HG03060 (cell line): ENCODE data around the gene TMEM132E.

Experiments used
- ATAC-seq: cut with Tn5 transposase; IDR thresholded peaks from one replicate; pipeline ENCODE4 v1.9.1; 2021; ENCODE audit warnings: low read depth, moderate number of reproducible peaks; ENCODE audit not compliant: unreplicated experiment

The TMEM132E gene

DNA sequence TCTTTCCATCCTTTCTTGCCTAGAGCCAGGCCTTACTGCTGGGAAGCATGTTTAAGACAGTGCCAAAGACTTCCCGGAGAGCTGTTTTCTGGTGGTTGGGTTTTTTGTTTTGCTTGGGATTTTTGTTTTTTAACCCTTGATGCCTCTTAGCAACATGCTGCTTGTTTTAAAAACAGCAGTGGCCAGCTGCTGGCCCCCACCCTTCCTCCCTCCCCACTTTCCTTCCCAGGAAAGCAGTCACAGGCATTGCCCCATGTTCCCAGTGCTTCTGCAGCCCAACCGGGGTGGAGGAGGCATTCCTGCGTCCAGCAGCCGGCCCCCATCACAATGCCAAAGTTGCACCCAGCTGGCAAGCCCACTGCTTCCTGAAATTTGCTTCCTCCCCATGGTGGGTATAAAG, 12.6 kb downstream of the TMEM132E start:
- ATAC-seq, result no peak

DNA sequence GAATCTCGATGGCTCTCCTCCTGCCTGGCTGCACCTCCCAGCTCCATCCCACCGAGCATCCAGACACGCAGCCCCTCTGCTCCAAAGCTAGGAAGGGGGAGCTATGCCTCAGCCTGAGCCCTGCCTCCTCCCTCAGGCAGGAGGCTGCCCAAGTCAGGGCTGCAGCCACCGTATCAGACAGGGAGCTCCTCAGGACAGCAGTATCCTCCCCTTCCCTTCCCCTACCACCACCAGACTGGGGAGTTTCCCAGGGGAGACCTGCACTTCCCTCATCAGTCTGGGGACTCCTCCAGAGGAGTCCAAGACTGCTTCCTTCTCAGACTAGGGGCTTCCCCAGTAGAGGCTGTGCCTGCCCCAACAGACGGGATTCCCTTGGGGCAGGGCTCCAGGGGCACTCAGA, 17.5 kb downstream of the TMEM132E start:
- ATAC-seq, result no peak

DNA sequence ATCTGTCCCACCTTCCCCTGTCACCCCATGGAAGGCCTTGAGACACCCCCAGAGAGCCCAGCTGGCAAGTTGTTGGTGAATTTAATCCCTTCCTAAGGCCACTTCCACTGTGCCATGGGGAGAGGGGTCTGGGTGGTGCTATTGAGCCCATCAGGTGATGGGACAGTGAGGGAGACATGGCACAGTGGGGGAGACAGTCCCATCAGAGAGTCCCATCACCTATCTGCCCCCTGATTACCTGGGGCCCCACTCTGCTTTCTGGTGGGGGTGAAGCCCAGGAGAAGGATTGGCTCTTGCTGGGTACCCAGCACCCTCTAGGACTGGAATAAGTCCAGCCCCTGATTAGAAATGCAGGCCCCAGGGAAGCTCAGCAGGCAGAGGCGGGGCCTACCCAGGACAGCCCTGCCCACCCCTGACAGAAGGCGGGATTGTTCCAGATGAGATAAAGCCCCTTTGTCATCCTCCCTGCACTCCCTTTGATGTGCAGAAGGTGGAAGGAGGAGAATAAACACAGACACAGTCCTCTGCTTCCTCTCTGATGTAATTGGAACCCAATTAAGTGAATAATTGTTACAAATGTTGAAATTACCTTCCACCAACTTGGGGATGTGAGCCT, 18.9 kb downstream of the TMEM132E start:
- no peak for ATAC-seq

DNA sequence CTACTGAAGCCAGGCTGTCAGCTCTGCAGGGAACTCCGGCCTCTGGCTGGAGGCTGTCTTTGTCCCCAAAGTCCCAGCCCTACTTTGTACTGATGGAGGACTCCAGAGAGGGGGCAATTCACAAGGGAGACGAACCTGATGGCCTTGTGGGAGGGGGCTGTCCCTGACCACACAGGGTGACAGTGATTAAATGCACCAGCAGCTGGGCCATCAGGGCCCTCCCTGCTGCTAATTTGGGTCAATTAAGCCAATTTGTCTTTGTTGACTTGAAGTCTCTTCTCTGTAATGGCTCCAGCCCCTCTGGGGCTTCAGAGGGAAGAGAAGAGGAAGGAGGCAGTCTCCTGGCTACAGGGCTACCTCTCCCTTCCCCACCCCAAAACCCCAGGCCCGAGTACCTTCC, 22.0 kb downstream of the TMEM132E start:
- ATAC-seq, result no peak

DNA sequence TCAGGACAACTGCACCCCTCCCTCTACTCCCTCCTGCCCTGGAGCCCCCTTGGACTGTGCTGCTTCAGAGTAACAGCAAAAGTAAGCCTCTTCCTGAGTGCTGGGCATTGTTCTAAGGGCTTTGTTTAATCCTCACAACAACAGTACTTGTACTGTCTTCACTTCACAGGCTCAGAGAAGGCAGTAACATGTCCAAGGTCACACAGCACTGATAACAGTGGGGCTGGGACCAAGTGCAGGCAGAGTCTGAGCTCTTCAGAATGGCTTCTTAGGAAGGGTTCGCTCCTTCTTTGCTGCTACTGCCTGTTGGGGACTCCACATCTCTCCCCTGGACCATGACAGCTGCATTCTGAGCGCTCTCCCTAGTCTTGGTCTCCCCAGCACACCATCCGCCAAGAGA, 24.6 kb downstream of the TMEM132E start:
- ATAC-seq, result no peak

DNA sequence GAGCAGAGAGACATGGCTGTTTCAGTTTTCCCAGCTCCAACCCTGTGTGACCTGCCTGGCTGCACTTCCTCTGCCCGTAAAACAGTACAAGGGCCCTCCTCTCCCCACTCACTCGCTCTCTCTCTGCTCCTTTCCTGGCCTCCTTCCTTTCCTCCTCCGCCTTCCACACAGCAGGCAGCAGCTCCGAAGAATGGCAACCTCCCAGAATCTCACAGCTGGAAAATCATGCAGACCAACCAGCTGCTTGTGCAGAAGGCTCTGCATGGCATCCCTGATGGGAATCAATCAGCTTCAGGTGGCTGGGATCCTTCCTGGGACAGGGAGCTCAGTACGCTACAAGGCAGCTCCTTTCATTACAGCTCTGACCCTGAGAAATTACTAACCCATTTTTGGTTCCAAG, 27.4 kb downstream of the TMEM132E start:
- ATAC-seq, result no peak

DNA sequence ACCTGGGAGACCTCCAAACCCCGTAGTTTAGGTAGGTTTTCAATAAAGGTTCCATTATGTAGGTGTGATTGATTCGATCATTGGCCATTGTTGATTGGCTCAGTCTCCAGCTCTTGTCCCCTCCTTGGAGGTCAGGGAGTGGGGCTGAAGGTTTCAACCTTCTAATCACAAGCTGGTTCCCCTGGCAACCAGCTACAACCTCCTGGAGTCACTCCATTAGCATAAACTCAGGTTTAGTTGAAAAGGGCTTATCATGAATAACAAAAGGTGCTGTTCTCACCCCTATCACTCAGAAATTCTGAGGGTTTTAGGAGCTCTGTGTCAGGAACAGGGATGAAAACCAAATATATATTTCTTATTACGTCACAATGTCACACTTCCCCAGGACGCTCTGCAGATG, 28.5 kb downstream of the TMEM132E start:
- no peak for ATAC-seq

DNA sequence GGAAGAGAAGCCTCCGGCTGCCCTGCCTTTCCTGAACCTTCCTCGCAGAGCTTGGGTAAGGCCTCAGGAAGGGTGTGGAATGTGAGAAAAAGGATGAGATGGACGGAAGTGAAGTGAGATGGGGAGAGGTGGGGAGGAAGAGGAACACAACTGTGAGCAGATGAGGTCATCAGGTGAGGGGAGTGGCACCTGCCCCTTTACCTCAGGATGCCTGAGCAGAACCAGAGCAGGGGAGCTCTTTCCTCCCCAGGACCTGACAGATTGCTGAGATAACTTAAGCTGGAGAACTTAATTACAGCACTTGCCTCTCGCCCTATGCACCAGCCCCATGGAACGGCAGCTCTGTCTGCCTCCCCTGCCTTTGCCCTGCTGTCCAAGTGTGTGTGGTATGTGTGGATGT, 29.8 kb downstream of the TMEM132E start:
- ATAC-seq, result no peak

DNA sequence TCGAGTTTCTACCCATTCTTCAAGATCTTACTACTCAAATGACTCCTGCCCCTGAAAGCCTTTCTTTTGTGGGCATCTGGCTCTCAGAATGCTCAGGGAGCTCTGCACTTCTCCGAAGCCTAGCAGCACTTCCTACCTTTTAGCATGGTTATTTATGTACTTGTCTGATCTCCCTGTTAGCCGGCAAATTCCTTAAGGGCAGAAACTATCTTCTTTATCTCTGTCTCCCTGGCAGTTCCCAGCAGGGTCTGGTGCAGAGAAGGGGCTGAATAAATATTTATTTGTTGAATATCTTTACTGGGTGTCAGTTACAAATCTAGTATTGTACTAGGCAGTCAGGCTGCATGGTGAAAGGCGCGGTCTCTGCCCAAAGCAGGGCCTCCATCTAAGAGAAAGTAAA, 30.7 kb downstream of the TMEM132E start:
- ATAC-seq, result no peak

DNA sequence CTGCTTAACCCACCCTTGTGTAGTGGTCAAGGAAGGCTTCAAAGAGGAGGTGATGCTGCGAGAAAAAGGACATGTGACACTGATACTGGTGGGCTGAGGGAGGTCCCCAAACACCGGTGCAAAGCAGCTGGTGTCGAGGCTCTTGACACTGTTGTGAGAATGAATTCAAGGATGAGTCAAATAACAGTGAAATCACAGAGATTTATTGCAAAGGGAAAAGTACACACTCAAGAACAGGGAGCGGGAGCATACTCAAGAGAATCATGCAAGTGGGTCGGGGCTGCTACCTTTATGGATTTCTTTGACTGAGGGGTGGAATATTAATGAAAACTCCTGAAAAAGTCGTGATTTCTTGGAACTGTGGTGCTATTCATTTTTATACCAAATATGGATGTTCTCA, 31.1 kb downstream of the TMEM132E start:
- no peak for ATAC-seq

DNA sequence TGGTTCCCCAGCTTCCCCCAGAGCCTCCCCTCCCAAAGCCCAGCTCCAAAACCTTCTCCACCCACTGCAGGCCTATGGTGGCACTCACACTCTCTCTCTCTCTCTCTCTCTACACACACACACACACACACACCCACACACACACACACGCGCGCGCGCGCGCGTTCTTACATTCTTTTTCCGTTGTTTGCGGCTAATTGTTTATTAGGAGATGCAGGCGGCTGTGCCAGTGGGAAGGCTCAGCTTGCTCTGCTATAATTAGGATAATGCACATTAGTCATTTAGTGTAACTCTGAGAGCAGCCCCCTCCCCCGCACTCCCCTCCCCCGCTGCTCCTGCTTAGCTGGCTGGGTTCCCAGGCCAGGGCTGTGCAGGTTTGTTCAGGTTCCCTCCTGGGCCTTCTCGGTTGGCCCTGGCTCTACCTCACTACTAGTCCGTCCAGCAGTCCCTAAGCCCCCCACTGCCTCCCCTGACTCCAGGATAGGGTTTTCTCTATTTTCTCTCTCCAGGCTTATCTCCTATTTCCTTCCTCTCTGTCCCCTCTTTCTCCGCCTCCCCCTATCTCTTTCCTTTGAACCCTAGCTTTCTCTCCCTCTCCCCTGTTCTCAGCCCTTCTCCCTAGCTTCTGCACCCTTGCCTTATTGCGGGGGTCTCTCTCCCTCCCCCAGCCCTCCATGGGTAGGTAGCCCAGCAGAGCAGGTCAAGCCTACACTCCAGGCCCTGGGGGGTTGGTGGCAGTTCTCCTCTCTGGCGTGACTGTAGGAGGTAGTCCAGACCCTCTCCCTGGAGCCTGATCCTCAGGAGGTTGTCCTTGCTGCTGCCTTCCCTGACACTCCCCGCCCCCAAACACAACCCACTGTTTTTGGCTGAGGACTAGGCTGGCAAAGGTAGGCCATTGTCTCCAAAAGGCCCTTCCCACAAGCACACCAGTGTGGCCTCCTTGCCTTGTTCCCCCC, 34.0 kb downstream of the TMEM132E start:
- ATAC-seq, result no peak

DNA sequence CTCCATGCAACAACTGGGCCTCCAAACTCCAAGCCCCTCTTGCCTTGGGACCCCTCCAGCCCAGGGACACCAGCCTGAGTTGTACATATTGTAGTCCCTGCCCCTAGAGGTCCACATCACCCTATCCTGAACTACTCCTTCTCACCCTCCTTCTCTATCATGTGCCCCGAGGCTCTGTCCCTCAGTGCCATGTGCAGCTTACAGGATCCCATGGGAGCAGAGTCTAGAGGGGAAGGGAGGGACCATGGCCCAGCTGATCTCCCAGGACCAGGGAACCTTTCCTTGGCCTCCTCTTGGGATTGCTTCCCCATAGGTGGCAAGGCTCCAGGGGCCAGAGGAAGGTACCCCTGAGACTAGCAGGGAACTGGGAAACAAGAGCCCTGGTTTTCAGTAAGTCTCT, 35.3 kb downstream of the TMEM132E start:
- ATAC-seq, result no peak

DNA sequence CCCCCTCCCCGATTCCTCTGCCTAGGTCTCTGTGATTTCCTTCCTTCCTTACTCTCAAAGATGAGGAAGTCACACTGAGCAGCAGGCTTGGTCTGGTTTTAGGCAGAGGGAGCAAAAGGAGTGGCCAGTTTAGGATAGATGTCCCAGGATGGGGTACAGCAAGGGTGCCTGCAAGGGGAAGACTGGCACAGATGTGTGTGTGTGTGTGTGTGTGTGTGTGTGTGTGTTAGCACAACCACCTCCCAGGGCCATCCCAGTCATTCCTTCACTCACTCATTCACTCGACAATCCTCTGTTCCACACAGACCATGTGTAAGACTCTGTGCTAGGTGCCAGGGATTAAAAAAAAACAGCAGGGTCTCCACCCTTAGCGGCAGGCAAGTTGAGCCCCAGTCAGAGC, 35.9 kb downstream of the TMEM132E start:
- no peak for ATAC-seq

DNA sequence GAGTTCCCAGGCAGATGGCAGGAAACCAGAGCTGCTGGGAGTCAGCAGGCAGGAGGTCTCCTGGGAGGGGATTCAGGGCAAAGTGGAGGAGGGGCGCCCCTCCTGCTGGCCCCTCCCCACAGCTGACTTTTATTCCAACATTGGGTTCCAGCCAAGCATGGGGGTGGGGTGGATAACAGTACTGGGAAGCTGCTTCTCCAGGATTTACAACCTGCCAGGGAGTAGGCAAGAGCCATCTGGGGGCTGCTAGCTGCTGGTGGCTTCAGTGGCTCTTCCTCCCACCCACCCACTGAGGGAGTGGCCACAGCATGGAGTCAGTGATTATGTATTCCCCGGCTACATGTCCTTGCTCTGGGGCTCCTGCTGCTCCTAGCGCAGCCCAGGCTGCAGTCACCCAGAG, 36.8 kb downstream of the TMEM132E start:
- no peak for ATAC-seq

DNA sequence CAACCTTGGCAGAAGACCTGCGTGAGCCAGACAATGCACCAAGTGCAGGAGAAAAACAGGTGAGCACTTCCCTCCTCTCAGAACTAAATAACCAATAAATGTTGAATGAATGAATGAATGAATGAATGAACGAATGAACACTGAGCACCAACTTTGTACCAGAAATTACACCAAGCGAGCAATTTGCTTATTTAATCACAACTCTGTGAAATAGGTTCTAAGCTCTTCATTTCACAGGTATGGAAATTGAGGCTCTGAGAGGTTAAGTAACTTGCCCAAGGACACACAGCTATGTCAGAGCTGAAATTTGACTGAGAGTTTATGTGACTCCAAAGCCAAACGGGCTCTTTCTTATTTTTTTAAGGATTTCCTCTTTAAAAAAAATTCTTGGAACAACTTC, 38.0 kb downstream of the TMEM132E start:
- ATAC-seq, result no peak

DNA sequence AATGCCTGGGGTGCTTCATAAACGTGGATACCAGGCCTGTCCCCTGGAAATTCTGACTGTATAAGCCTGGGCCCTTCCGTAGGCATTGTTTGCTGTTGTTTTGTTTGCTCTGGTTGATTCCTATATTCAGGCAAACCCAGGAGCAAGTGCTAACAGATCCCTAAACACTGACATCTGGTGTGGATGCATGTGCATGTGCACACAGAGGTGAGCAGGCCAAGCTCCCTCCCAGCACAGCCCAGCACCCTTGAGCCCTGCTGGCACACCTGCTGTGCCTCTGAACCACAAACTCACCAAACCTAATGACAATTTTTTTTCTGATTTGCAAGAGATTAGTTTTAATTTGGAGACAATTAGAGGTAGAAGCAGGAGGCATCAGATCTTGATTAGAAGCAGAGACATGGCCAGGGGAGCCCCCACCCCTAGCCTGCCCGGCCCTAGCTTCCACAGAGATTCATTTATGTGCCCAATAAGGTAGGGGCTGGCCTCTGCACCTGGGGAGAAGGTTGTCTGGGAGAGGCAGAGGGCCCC, 40.4 kb downstream of the TMEM132E start:
- ATAC-seq, result no peak

DNA sequence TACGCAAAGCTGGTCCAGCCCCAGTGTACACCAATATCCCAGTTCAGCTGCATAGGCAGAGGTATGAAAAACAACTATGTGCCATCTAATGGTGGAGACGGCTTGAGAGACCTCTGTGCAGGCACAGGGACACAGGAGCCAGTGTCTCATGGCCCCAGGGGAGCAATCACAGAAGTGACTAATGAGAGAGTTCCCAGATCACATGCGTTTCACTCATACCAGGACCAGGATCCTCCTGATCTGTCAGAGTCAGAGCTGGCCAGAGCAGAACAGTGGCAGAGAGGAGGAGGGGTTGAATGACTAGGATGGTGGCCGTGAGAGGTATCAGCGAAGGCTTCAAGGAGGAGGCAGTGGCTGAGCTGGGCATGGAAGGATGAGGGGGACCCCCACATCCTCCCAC, 41.1 kb downstream of the TMEM132E start:
- no peak for ATAC-seq

DNA sequence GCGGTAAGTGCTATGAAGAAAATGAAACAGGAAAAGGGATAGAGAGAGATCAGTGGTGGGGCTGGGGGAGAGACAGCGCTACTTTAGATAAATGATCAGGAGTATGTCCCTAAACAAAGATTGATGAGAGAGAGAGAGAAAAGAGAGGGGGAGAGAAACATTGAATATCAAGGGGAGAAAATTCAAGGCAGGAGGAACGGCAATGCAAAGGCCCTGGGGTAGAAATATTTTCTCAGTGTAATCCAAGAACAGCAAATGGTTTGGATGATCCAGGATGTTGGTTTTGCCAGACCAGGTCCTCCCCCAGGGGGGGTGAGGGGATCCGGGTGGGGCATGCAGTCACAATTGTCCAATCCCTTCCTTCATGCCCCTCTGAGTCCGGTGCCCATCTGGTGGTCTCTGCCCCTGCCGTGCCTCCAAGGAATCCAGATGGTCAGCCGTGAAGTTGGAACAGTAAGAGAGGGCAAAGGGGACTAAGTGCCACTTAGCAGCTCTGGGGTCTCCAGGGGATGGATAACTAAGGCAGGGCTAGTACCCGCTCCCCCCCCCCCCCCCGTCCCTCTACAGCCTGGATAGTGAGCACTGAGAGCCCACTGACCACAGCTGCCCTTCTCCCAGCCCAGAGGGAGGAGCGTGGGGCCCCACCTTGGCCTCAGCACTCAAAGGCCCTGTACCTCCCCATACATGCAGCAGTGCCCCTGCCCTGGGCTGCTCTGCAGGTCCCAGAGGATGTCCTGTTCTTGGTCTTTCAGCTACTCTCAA, 43.7 kb downstream of the TMEM132E start:
- ATAC-seq, result no peak

DNA sequence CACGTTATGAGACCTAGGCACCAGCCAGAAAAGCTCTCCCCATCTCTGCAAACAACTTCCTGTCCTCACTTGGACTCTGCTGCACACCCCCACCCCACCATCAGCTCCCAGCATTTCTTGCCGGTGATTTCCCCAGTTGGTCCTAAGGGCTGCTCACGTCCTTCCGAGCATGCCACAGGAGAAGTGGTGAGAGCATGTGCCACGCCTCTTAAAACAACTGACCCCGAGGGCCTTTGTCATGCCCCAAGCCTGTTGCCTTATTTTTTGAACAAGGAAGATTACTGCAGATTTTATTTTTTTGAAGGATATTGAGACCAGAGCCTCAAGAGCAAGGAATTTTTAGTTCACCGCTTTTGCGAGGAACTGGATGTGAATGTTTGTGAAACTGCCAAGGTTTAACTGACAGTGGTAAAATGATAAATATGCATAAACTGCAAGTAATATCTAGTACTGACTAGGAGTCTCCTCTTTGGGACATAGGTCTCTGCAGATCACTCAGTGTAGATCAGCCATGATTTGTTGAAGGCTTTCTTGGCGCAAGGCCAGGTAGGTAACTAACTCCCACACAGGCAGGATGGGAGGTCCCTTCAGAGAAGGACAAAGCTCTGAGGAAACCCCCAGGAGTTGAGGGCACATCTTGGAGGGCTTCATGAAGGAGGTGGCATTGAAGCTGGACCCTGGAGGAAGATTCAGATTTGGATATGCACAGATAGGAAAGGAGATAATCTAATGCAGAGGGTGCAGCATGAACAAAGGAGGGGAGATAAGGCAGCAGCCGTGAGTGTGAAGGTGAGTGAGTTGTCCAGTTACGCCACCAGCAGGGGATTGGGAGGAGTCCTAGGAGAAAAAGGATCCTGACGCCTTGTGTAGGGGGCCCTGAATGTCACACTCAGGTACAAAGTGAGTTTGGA, 44.7 kb downstream of the TMEM132E start:
- ATAC-seq, result no peak

DNA sequence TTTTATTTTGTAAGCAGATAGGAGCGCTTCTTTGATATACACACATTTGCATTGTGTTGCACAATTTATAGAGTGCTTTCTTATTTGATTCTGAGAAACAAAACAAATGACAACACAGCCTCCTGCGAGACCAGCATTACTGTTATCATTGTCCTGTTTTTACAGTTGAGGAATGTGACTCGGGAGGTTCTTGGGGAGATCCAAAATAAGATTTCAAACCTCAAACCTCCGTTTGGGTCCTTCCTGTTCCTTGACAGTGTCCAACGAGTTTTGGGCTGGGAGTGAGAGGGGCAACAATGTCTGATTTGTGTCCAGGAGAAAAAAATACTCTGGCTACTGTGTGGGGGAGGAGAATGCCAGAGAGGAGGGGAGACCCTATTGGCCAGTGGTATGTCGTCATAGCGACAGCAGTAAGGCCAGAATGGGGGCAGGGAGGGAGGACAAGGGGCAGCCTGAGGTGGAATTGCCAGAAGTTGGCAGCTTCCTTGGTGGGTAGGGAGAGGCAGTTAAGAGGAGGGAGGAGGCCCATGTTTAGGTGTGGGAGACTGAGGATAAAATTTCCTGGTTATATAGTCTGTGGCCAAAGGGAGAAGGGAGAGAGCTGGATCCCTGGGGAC, 45.5 kb downstream of the TMEM132E start:
- no peak for ATAC-seq
